ENCODE measurements around the gene KSR2. TPM values are rescaled to one million over a fixed set of nuclear protein-coding genes. Genes with fewer than 3 reads are reported as not detected.

Gene KSR2
- total RNA-seq, 1 experiment from 2014 or later: 0.02 TPM

GRCh38 chr12:117533687-117534086 lies 435.1 kb downstream of the KSR2 start:
- Mint-ChIP-seq H3K27me3 (ENCODE audit: insufficient read depth, unreplicated experiment) (peaks cover 19% of the 10 kb centered on the region), H3K4me1 (ENCODE audit: insufficient read depth, unreplicated experiment) (no peaks in the 10 kb centered on the region), H3K36me3 (ENCODE audit: insufficient read depth, unreplicated experiment) (no peaks in the 10 kb centered on the region), H3K9me3 (ENCODE audit: unreplicated experiment) (peaks cover 16% of the 10 kb centered on the region), H3K27ac (ENCODE audit: low read depth, unreplicated experiment) (no peak overlapping the region), H3K4me3 (ENCODE audit: unreplicated experiment) (no peak overlapping the region)
- intact Hi-C loops (cut with micrococcal nuclease): no loop called here
- peak; percentile 4 for DNase-seq (ENCODE audit: unreplicated experiment)
- CTCF ChIA-PET: interaction anchor here (1.1 kb wide), 1 partner anchor 166 kb away, joined by 3 read pairs; no protein-coding TSS in a partner anchor
- POLR2A ChIA-PET: interaction anchor here (1.4 kb wide), 1 partner anchor 11 kb away, joined by 4 read pairs; no protein-coding TSS in a partner anchor
- BruUV-seq (replicated peaks): no TSS peak
- TF ChIP-seq, protein P1, sequence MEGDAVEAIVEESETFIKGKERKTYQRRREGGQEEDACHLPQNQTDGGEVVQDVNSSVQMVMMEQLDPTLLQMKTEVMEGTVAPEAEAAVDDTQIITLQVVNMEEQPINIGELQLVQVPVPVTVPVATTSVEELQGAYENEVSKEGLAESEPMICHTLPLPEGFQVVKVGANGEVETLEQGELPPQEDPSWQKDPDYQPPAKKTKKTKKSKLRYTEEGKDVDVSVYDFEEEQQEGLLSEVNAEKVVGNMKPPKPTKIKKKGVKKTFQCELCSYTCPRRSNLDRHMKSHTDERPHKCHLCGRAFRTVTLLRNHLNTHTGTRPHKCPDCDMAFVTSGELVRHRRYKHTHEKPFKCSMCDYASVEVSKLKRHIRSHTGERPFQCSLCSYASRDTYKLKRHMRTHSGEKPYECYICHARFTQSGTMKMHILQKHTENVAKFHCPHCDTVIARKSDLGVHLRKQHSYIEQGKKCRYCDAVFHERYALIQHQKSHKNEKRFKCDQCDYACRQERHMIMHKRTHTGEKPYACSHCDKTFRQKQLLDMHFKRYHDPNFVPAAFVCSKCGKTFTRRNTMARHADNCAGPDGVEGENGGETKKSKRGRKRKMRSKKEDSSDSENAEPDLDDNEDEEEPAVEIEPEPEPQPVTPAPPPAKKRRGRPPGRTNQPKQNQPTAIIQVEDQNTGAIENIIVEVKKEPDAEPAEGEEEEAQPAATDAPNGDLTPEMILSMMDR (IDR thresholded peaks at IDR 0.05; ENCODE audit: unreplicated experiment): no peak

DNA sequence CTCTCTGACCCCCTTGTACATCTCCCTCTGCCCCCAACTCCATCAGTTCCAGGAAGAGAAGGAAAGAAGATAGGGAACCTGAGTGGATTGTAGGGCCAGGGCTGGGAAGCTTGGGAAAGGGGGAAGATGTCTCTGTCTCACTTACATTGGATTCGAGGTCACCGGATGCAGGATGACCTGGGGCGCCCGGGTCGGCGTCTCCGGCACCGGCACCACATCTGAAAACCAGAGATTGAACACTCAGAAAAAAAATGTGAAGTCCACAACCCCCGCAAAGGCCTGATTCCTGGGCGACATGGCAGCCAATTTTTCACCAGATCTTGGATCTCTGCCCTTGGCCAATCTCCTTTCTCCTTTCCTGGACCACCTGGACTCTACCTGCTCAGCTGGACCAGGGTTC lies 438.0 kb downstream of the KSR2 start:
- BruUV-seq (replicated peaks): no TSS peak
- intact Hi-C loops (cut with micrococcal nuclease): no loop called here
- TF ChIP-seq, protein P1 (IDR thresholded peaks at IDR 0.05; ENCODE audit: unreplicated experiment): no peak
- Mint-ChIP-seq H3K4me3 (ENCODE audit: unreplicated experiment) (no peak overlapping the region), H3K36me3 (ENCODE audit: insufficient read depth, unreplicated experiment) (no peaks in the 10 kb centered on the region), H3K4me1 (ENCODE audit: insufficient read depth, unreplicated experiment) (no peaks in the 10 kb centered on the region), H3K9me3 (ENCODE audit: unreplicated experiment) (peaks cover 16% of the 10 kb centered on the region), H3K27me3 (ENCODE audit: insufficient read depth, unreplicated experiment) (peaks cover 19% of the 10 kb centered on the region), H3K27ac (ENCODE audit: low read depth, unreplicated experiment) (no peak overlapping the region)
- ChIA-PET CTCF (interaction anchor here (0.5 to 0.8 kb wide), 2 partner anchors 257 to 306 kb away, joined by 3 to 4 read pairs; no protein-coding TSS in a partner anchor), POLR2A (interaction anchor here (0.7 kb wide), 1 partner anchor 29 kb away, joined by 3 read pairs; no protein-coding TSS in a partner anchor)
- no peak for DNase-seq (ENCODE audit: unreplicated experiment)

DNA sequence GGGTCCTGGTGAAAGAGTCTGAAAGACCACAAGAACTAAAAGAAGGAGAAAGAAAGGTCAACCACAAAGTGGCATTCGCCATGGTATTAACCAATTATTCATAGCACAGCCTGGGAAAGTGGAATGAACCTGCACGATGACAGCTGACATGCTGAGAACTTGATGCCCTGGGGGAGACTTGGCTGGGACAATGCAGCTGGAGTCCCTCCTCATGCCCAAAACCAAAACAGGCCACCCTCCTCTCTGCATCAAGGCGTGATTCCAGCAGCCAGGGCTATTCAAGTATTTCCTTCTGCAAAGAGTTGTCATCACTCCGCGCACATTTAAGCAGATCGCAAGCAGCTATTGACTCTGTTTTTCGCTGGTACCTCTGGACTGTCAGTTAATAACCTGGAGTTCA lies 440.3 kb downstream of the KSR2 start:
- intact Hi-C loops (cut with micrococcal nuclease): no loop called here
- Mint-ChIP-seq H3K4me3 (ENCODE audit: unreplicated experiment) (no peak overlapping the region), H3K9me3 (ENCODE audit: unreplicated experiment) (peaks cover 16% of the 10 kb centered on the region), H3K27ac (ENCODE audit: low read depth, unreplicated experiment) (no peak overlapping the region), H3K36me3 (ENCODE audit: insufficient read depth, unreplicated experiment) (no peaks in the 10 kb centered on the region), H3K4me1 (ENCODE audit: insufficient read depth, unreplicated experiment) (no peaks in the 10 kb centered on the region), H3K27me3 (ENCODE audit: insufficient read depth, unreplicated experiment) (peaks cover 19% of the 10 kb centered on the region)
- ChIA-PET POLR2A (no interaction called here), CTCF (no interaction called here)
- no peak for DNase-seq (ENCODE audit: unreplicated experiment)
- no TSS peak for BruUV-seq (replicated peaks)
- TF ChIP-seq, protein P1 (IDR thresholded peaks at IDR 0.05; ENCODE audit: unreplicated experiment): no peak

DNA sequence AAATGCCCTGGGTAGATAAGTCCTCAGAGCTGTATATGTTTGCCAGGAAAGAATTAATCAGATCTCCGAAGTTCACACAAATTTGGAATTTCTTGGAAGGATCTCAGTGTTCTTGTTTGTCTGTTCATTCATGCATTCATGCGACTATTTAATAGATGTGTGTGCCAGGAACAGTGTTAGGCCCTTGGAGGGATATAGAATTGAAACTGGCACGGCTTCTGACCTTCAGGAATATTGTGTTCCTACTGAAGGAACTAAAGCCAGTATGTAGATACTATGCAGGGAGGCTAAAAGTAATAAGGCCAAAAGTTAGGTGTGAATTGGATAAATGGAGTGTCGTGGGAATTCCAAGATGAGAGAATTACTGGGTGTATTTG lies 441.3 kb downstream of the KSR2 start:
- Mint-ChIP-seq H3K36me3 (ENCODE audit: insufficient read depth, unreplicated experiment) (no peaks in the 10 kb centered on the region), H3K27me3 (ENCODE audit: insufficient read depth, unreplicated experiment) (peaks cover 16% of the 10 kb centered on the region), H3K9me3 (ENCODE audit: unreplicated experiment) (peaks cover 16% of the 10 kb centered on the region), H3K27ac (ENCODE audit: low read depth, unreplicated experiment) (no peak overlapping the region), H3K4me1 (ENCODE audit: insufficient read depth, unreplicated experiment) (no peaks in the 10 kb centered on the region), H3K4me3 (ENCODE audit: unreplicated experiment) (no peak overlapping the region)
- no TSS peak for BruUV-seq (replicated peaks)
- intact Hi-C loops (cut with micrococcal nuclease): no loop called here
- ChIA-PET POLR2A (no interaction called here), CTCF (interaction anchor here (1.1 kb wide), 1 partner anchor 296 kb away, joined by 3 read pairs; no protein-coding TSS in a partner anchor)
- DNase-seq (ENCODE audit: unreplicated experiment): no peak
- TF ChIP-seq, protein P1 (IDR thresholded peaks at IDR 0.05; ENCODE audit: unreplicated experiment): no peak

Data from MCF 10A (cell line).